HG03354 (cell line): ENCODE results near the gene LRRFIP1.

Experiments used
- ATAC-seq: cut with Tn5 transposase; IDR thresholded peaks from one replicate; pipeline ENCODE4 v1.9.1; 2021; ENCODE audit warnings: mild to moderate bottlenecking; ENCODE audit not compliant: unreplicated experiment, poor library complexity, severe bottlenecking

The LRRFIP1 gene

GRCh38 chr2:237732790-237733381, 105.5 kb downstream of the LRRFIP1 start:
- ATAC-seq: no peak

- ATAC-seq: no peak
These were observed 106.4 kb downstream of the LRRFIP1 start for GRCh38 chr2:237733677-237734300.

GRCh38 chr2:237734905-237735623, 107.7 kb downstream of the LRRFIP1 start:
- no peak for ATAC-seq

- no peak for ATAC-seq
These were observed 108.4 kb downstream of the LRRFIP1 start for GRCh38 chr2:237735798-237736197.

- no peak for ATAC-seq
These were observed 109.4 kb downstream of the LRRFIP1 start for GRCh38 chr2:237736783-237737182.

- no peak for ATAC-seq
These were observed 109.9 kb downstream of the LRRFIP1 start for GRCh38 chr2:237737196-237737865.

- ATAC-seq: no peak
These were observed 110.9 kb downstream of the LRRFIP1 start for GRCh38 chr2:237738255-237738654.

- no peak for ATAC-seq
These were observed 111.7 kb downstream of the LRRFIP1 start for GRCh38 chr2:237739101-237739500.

- ATAC-seq: no peak
These were observed 114.8 kb downstream of the LRRFIP1 start for GRCh38 chr2:237742191-237742590.

GRCh38 chr2:237742614-237743013, 115.2 kb downstream of the LRRFIP1 start:
- ATAC-seq: no peak

GRCh38 chr2:237743024-237743423, 115.6 kb downstream of the LRRFIP1 start:
- ATAC-seq: no peak

- no peak for ATAC-seq
These were observed 116.3 kb downstream of the LRRFIP1 start for GRCh38 chr2:237743561-237744269.

- no peak for ATAC-seq
These were observed 116.9 kb downstream of the LRRFIP1 start for GRCh38 chr2:237744270-237744612.

- ATAC-seq: peak; percentile 63
These were observed 117.3 kb downstream of the LRRFIP1 start for GRCh38 chr2:237744613-237745249.

GRCh38 chr2:237745250-237745613, 117.8 kb downstream of the LRRFIP1 start:
- ATAC-seq: no peak

- ATAC-seq: no peak
These were observed 119.1 kb downstream of the LRRFIP1 start for GRCh38 chr2:237746302-237747080.

- no peak for ATAC-seq
These were observed 119.8 kb downstream of the LRRFIP1 start for GRCh38 chr2:237747189-237747588.

- ATAC-seq: no peak
These were observed 121.6 kb downstream of the LRRFIP1 start for GRCh38 chr2:237749002-237749401.

- no peak for ATAC-seq
These were observed 122.6 kb downstream of the LRRFIP1 start for GRCh38 chr2:237749961-237750360.
